Astrocyte (in vitro differentiated cells and primary cell): ENCODE data around the gene ITGAE. TPM values are rescaled to one million over a fixed set of nuclear protein-coding genes. Genes with fewer than 3 reads are reported as not detected.

ENCODE experiments used
- DNase-seq: peaks from one replicate; pipeline ENCODE4 v3.0.0-alpha.2; 2010; ENCODE audit warnings: low read depth
- FAIRE-seq: peaks from 2 replicates; lab custom pipeline; 2011; peaks lifted over from hg19 to GRCh38; lab: Jason Lieb, UNC
- H2AFZ ChIP-seq: 2 replicates; pipeline ENCODE4 v1.6.0; 2012; ENCODE audit warnings: low read depth, low read length, inconsistent platforms
- H3K27ac ChIP-seq: 2 replicates; pipeline ENCODE4 v1.5.1; 2011; ENCODE audit warnings: low read depth, low read length, inconsistent platforms
- H3K27me3 ChIP-seq: 2 replicates; pipeline ENCODE4 v1.6.0; 2011; ENCODE audit warnings: low read length, inconsistent platforms; ENCODE audit not compliant: insufficient read depth
- H3K36me3 ChIP-seq: 2 replicates; pipeline ENCODE4 v1.5.1; 2011; ENCODE audit warnings: low read length, inconsistent platforms; ENCODE audit not compliant: insufficient read depth
- H3K4me1 ChIP-seq: 2 replicates; pipeline ENCODE4 v1.5.1; 2011; ENCODE audit warnings: low read length, inconsistent platforms; ENCODE audit not compliant: insufficient read depth
- H3K4me2 ChIP-seq: 2 replicates; pipeline ENCODE4 v1.6.0; 2012; ENCODE audit warnings: low read length, inconsistent platforms
- H3K4me3 ChIP-seq: 2 replicates; pipeline ENCODE4 v1.5.1; 2011; ENCODE audit warnings: low read depth, mild to moderate bottlenecking, low read length, inconsistent platforms; ENCODE audit not compliant: insufficient read depth
- H3K79me2 ChIP-seq: 2 replicates; pipeline ENCODE4 v1.6.0; 2012; ENCODE audit warnings: mild to moderate bottlenecking, low read length, inconsistent platforms; ENCODE audit not compliant: insufficient read depth
- H3K9ac ChIP-seq: 2 replicates; pipeline ENCODE4 v1.6.0; 2012; ENCODE audit warnings: mild to moderate bottlenecking, low read length, inconsistent platforms
- H3K9me3 ChIP-seq: 2 replicates; pipeline ENCODE4 v1.5.1; 2012; ENCODE audit warnings: low read depth, mild to moderate bottlenecking, low read length, inconsistent platforms; ENCODE audit not compliant: insufficient read depth
- H4K20me1 ChIP-seq: 2 replicates; pipeline ENCODE4 v1.6.0; 2012; ENCODE audit warnings: low read length, inconsistent platforms; ENCODE audit not compliant: insufficient read depth
- H3K27ac Mint-ChIP-seq: one replicate; pipeline ENCODE4 v1.8.0; 2021; ENCODE audit warnings: mild to moderate bottlenecking, mixed read lengths; ENCODE audit not compliant: unreplicated experiment
- H3K27me3 Mint-ChIP-seq: one replicate; pipeline ENCODE4 v1.8.0; 2021; ENCODE audit warnings: low read depth, mixed read lengths; ENCODE audit not compliant: unreplicated experiment
- H3K36me3 Mint-ChIP-seq: one replicate; pipeline ENCODE4 v1.8.0; 2021; ENCODE audit warnings: low read depth, mixed read lengths; ENCODE audit not compliant: unreplicated experiment
- H3K4me1 Mint-ChIP-seq: one replicate; pipeline ENCODE4 v1.8.0; 2021; ENCODE audit warnings: low read depth, mixed read lengths; ENCODE audit not compliant: unreplicated experiment
- H3K4me3 Mint-ChIP-seq: one replicate; pipeline ENCODE4 v1.8.0; 2021; ENCODE audit warnings: mild to moderate bottlenecking, moderate library complexity, mixed read lengths; ENCODE audit not compliant: unreplicated experiment
- H3K9me3 Mint-ChIP-seq: one replicate; pipeline ENCODE4 v1.8.0; 2021; ENCODE audit warnings: mild to moderate bottlenecking, mixed read lengths; ENCODE audit not compliant: unreplicated experiment
- CTCF ChIP-seq: IDR thresholded peaks from 2 replicates; pipeline ENCODE4 v1.5.1; 2011; ENCODE audit warnings: low read depth, mild to moderate bottlenecking, inconsistent platforms, low read length, moderate library complexity; ENCODE audit not compliant: insufficient read depth
- EZH2 ChIP-seq: IDR thresholded peaks from 2 replicates; pipeline ENCODE4 v1.6.1; 2012; ENCODE audit warnings: mild to moderate bottlenecking, low read length, inconsistent platforms; ENCODE audit not compliant: insufficient read depth
- total RNA-seq: library from RNA; stranded (reverse); gene quantifications from 2 replicates; pipeline ENCODE4 v1.2.1, GENCODE V29; 2021

The ITGAE gene
- total RNA-seq, 1 donor from 2014 or later, result 30.9 TPM

GRCh38 chr17:3835410-3836229, 34.6 kb upstream of the ITGAE start:
- no peak for FAIRE-seq
- peaks cover 35% of the 10 kb centered on the region for H3K36me3 ChIP-seq
- H3K9me3 ChIP-seq, result no peaks in the 10 kb centered on the region
- H3K4me1 Mint-ChIP-seq, result peaks cover 8% of the 10 kb centered on the region
- H3K4me1 ChIP-seq, result no peaks in the 10 kb centered on the region
- no peak overlapping the region for H3K4me3 ChIP-seq
- no peak overlapping the region for H3K4me2 ChIP-seq
- H2AFZ ChIP-seq, result no peak overlapping the region
- no peaks in the 10 kb centered on the region for H3K9me3 Mint-ChIP-seq
- TF ChIP-seq CTCF (no peak), EZH2 (no peak)
- H3K27me3 ChIP-seq, result no peaks in the 10 kb centered on the region
- H4K20me1 ChIP-seq, result peaks cover 55% of the 10 kb centered on the region
- no peak overlapping the region for H3K27ac ChIP-seq
- peaks cover 9% of the 10 kb centered on the region for H3K36me3 Mint-ChIP-seq
- H3K9ac ChIP-seq, result no peak overlapping the region
- H3K4me3 Mint-ChIP-seq, result no peak overlapping the region
- peaks cover 69% of the 10 kb centered on the region for H3K79me2 ChIP-seq
- peak overlapping the region; percentile 1 for H3K27ac Mint-ChIP-seq
- DNase-seq, result no peak
- H3K27me3 Mint-ChIP-seq, result no peaks in the 10 kb centered on the region

- Histone ChIP-seq H4K20me1 (peaks cover 51% of the 10 kb centered on the region), H3K4me3 (no peak overlapping the region), H2AFZ (no peak overlapping the region), H3K4me2 (no peak overlapping the region), H3K36me3 (peaks cover 29% of the 10 kb centered on the region), H3K9ac (no peak overlapping the region), H3K27me3 (no peaks in the 10 kb centered on the region), H3K9me3 (no peaks in the 10 kb centered on the region), H3K4me1 (no peaks in the 10 kb centered on the region), H3K79me2 (peaks cover 63% of the 10 kb centered on the region), H3K27ac (no peak overlapping the region)
- TF ChIP-seq CTCF, result no peak
- TF ChIP-seq EZH2, result no peak
- FAIRE-seq (no peak), DNase-seq (no peak)
- Mint-ChIP-seq H3K9me3 (no peaks in the 10 kb centered on the region), H3K4me1 (peaks cover 8% of the 10 kb centered on the region), H3K36me3 (peaks cover 9% of the 10 kb centered on the region), H3K4me3 (no peak overlapping the region), H3K27ac (no peak overlapping the region), H3K27me3 (no peaks in the 10 kb centered on the region)
Observed at GRCh38 chr17:3834811-3835210, 33.8 kb upstream of the ITGAE start.

GRCh38 chr17:3828852-3829232, 27.9 kb upstream of the ITGAE start:
- H2AFZ ChIP-seq, result no peak overlapping the region
- TF ChIP-seq EZH2 (no peak), CTCF (no peak)
- Mint-ChIP-seq H3K4me1 (peaks cover 4% of the 10 kb centered on the region), H3K27ac (no peak overlapping the region), H3K9me3 (no peaks in the 10 kb centered on the region), H3K36me3 (peaks cover 9% of the 10 kb centered on the region), H3K27me3 (no peaks in the 10 kb centered on the region), H3K4me3 (no peak overlapping the region)
- H3K27me3 ChIP-seq, result no peaks in the 10 kb centered on the region
- peaks cover 25% of the 10 kb centered on the region for H3K79me2 ChIP-seq
- no peaks in the 10 kb centered on the region for H3K4me1 ChIP-seq
- no peak overlapping the region for H3K4me3 ChIP-seq
- H3K9me3 ChIP-seq, result no peaks in the 10 kb centered on the region
- peaks cover 26% of the 10 kb centered on the region for H3K36me3 ChIP-seq
- H4K20me1 ChIP-seq, result peaks cover 25% of the 10 kb centered on the region
- no peak overlapping the region for H3K9ac ChIP-seq
- FAIRE-seq (no peak), DNase-seq (no peak)
- H3K27ac ChIP-seq, result no peak overlapping the region
- H3K4me2 ChIP-seq, result no peak overlapping the region
